Activated T-helper 9 cell treated with anti-CD3 and anti-CD28 coated beads, Interleukin-2, amount 50 U/mL, for 16 hours (primary cell): ENCODE results near the gene NALF2.

Source experiments
- DNase-seq: peaks from one replicate; pipeline ENCODE4 v3.0.0-alpha.2; 2020; ENCODE audit warnings: low read depth

The NALF2 gene

GRCh38 chrX:69503782-69504625, at the start of gene NALF2:
NALF2 (plus strand) TSS chrX:69504326; CDS start chrX:69505283, 957 bp downstream.
- DNase-seq: no peak

DNA sequence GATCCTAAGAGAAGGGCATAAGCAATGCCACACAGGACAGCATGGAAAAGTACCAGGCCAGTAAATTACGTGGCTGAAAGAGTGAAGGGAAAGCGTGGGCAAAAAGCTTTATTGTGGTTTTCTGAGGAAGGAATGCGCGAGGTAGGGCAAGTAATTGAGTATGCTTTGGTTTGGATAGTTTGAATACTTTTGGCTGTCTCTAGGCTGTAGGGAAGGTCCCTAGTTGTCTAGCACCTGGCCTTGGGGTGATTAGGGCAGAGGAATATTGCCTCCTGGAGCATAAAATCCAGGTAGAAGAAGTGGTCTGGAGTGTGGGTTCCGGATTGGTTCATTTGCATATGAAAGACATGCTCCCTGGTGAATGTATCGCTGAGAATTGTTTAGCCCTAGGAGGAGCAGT, 46.4 kb upstream of the NALF2 start:
- no peak for DNase-seq

- DNase-seq: no peak
These were observed 37.6 kb upstream of the NALF2 start for GRCh38 chrX:69466546-69466945.

- DNase-seq: no peak
These were observed 34.2 kb upstream of the NALF2 start for GRCh38 chrX:69469975-69470374.

DNA sequence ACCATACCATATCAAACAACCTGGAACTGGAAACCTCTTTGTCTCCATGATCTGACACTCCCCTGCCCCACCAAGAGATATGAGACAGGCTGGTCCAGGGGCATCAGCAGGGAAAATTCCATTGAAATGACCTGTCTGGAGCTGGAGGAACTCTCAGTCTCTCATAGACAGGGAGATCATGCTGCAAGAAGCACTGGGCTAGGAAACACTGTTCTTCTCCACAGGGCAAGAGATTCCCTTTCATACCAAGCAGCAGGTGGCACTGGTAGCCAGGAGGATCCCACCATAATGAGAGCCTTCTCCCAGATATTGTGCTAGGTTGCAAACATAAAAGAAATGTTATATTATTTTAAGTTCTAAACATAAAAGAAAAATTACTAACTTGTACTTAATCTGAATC, 14.5 kb upstream of the NALF2 start:
- no peak for DNase-seq

DNA sequence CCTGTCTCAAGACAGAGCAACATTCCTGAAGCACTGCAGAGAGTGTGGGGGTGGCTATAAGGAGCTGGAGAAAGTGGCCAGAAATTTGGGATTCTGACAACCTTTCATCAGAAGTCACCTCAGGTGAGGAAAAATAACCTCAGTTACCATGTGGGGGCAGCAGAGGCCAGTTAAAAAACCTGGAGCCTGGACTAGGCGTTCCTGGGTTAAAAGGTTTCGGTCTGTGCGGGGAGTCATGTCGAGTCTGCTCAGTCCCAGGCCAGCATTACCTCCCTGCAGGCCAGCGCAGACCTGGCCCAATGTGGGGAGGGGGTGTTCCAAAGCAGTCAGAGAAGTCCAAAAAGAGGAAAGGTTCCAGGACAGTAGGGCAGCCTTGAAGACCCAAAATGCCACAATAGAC, 10.9 kb upstream of the NALF2 start:
- no peak for DNase-seq

DNA sequence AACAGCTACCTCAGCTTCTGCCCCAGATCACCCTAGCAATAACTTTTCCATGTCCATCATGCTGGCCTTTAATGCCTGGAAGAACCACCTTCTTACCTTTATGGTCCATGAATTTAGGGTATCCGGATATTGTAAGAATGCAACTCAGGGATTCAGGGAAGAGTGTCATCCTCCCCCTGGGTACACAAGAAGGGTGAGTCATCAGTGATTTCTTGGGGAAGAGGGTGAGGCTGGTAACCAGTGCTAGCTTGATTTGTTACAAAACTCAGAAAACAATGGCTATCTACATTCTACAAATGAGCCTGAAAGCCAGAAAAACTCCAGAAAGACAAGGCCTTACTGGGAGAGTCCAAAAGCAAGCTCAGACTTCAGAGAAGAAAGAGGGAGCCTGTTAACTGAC, 10.4 kb upstream of the NALF2 start:
- DNase-seq: no peak

DNA sequence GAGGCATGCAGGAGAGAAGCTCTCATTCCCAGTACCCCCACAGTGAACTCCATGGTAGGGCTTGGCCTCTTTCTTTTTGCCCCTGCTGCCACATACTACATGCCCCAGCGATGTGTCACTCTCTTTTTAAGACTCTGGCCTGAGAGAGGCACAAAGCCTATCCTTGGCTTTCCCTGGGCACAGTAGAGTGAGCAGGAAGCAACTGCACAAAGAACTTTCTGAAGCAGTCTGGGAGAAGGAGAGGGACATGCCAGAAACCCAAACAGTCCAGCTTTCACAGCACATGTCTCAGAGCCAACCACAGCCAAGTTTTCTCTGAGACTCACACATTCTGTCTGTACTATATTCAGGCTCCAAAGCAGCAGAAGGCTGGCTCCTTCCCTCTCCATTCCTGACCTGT, 7.9 kb upstream of the NALF2 start:
- no peak for DNase-seq

GRCh38 chrX:69501429-69501828, 2.7 kb upstream of the NALF2 start:
- no peak for DNase-seq

GRCh38 chrX:69503228-69503781, 821 bp upstream of the NALF2 start:
- DNase-seq: no peak

- DNase-seq: no peak
These were observed 793 bp downstream of the NALF2 start for GRCh38 chrX:69504626-69505612.

DNA sequence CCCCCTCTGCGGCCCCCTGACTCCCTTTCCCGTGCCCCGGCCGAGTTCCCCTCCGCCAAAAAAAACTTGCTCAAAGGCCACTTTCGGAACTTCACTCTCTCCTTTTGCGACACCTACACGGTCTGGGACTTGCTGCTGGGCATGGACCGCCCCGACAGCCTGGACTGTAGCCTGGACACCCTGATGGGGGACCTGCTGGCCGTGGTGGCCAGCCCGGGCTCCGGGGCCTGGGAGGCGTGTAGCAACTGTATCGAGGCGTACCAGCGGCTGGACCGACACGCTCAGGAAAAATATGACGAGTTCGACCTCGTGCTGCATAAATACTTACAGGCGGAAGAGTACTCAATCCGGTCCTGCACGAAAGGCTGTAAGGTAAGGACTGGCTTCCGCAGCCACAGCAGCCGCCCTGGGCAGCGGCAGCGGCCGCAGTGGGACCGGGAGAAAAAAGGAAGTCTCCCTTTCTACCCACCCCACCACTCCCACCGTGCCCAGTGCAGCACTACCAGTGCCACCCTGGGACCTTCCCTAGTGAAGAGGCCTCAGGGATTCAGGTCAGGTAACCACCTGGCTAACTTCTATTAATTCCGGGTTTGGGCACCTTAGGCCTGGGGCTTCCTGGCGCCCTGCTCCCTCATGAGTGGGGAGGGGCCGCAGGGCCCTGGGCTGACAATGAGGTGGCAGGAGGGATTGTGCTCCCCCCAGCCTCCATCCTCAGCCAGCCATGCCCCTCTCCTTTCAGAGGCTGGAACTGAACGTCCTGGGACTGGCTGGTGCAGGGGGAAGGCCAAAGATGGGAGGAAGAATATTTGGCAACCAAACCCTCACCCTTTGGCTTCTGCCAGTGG, 1.9 kb downstream of the NALF2 start:
- DNase-seq: no peak

GRCh38 chrX:69506617-69507499, 2.7 kb downstream of the NALF2 start:
- DNase-seq: no peak

GRCh38 chrX:69507500-69507789, 3.3 kb downstream of the NALF2 start:
- no peak for DNase-seq

DNA sequence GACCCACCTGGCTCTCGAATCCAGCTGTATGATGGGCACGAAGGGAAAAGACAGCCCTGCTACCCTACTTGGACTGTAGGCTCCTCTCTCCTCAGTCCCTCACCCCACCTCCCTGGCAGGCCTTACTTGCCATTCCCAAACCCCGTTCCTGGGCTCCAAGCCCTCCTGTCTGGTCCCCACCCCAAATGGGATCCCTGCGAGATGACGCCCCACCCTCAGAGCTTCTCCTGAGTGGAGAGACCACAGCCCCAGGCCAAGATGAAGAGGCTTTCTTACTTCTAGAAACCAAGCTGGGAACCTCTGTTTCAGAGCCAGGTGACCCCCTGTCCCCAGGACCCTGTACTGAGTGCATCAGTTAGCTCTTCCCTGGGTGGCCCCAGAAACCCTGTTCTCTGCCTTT, 4.5 kb downstream of the NALF2 start:
- no peak for DNase-seq

DNA sequence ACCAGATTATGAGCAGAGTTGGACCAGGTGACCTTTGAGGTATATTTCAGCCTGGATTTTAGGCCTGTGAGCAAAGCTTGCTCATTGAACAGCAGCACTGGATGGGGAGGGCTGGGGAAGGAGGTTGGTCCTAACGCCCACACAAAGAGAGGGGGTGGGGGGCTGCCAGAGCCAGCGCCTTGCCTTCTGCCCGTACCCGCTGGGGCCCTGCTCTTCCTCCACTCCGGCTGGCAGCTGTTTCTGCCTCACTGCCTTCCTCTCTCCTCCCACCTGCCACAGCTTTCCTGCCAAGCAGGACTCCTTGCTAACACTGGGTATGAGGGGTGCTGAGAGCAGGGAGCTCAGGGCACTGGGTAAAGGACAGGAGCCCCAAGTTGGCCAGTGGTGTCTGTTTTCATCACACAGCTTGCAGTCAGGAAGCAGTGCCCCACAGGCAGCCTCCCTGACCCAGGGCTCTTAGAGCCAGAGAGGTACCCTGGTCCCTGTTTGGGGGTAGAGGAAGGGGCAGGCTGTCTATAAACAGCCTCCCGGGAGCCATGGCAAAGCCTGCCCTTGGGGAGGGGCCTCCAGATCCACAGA, 6.1 kb downstream of the NALF2 start:
- no peak for DNase-seq

- DNase-seq: no peak
These were observed 6.9 kb downstream of the NALF2 start for GRCh38 chrX:69510914-69511513.

DNA sequence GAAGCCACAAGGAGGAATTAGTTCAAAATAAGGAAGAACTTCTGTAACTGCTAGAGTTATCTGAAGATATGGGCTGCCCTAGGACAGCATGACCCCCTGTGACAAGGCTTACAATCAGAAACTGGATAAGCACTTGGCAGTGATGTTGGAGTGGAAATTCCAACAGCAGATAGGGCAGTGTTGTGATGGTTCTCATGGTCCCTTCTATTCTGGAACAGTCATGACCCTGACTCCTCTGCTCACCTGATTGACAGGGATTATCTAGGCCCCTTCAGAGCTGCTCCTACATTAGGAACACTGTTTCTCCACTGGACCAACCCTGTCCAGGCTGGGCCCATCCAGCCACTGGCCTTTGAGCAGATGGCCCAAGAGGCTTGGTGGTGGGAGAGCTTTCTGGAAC, 17.9 kb downstream of the NALF2 start:
- DNase-seq: no peak

DNA sequence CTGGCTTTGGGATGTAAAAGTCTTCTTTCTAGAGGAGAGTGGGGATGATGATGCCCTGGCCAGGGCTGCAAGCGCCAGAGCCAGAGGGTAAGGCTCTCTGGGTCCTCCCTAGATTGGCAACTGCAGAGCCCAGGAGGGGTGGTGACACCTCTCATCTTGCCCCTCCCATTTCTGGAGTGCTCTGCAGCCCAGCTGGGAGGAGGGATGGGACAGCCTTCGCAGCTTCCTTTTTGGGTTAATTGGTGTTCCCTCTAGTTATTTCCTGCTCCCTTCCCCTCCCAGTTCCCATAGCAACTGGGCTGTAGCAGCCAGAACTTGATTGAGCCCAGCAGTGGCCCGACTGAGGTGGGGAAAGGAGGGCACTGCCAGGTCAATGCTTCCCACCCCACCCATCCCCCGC, 19.2 kb downstream of the NALF2 start:
- DNase-seq: no peak

DNA sequence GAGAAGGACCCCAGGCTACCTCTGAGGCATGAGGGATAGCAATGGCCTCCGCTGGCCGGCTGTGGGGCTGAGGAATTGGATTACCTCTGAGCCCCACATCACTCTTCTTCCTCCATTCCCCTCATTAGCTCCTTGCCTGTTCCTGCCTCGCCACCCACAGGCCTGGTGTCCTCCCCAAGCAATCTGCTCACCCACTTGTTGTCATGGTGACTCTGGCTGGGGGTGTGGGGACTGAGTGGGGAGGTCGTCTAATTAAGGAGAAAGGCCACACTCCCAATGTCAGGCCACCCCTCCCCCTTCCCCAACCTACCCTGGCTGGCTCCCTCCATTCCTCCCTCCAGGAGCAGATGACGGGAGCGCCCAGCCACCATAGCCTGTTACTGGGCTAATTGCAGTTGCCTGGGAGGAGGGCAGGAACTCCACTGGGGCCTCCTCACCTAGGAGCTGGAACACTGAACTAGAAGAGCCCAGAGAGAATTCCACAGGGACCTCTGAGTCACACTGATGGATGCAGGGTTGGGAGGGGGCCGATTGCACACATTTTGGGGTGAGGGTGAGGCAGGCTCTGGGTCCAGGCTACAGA, 20.7 kb downstream of the NALF2 start:
- DNase-seq: no peak
